GM12878 (cell line): Measurements from ENCODE around the gene CAVIN1. TPM values are rescaled to one million over a fixed set of nuclear protein-coding genes. Genes with fewer than 3 reads are reported as not detected.

Experiments used
- DPF2 ChIP-seq: fragments of 450-650 bp; IDR thresholded peaks from 2 replicates; pipeline ENCODE4 v1.6.1; 2017; ENCODE audit warnings: mild to moderate bottlenecking
- E4F1 ChIP-seq: fragments of 450-650 bp; IDR thresholded peaks from 2 replicates; pipeline ENCODE4 v1.6.1; 2018; ENCODE audit warnings: borderline replicate concordance, mild to moderate bottlenecking; ENCODE audit not compliant: partially characterized antibody
- GATAD2B ChIP-seq: fragments of 450-650 bp; conservative IDR thresholded peaks from 2 replicates; pipeline ENCODE4 v1.6.1; 2017; ENCODE audit warnings: low read depth, mild to moderate bottlenecking, moderate library complexity
- JUND ChIP-seq: IDR thresholded peaks from 2 replicates; pipeline ENCODE4 v1.6.1; 2012; ENCODE audit warnings: low read depth, mild to moderate bottlenecking, low read length, improper control_type of control experiment, moderate library complexity
- KDM1A ChIP-seq: fragments of 200-600 bp; sonication (generic); IDR thresholded peaks from 2 replicates; pipeline ENCODE4 v1.6.1; 2016; ENCODE audit warnings: borderline replicate concordance
- NFXL1 ChIP-seq: fragments of 450-650 bp; IDR thresholded peaks from 2 replicates; pipeline ENCODE4 v1.6.1; 2017; ENCODE audit warnings: antibody characterized with exemption, mild to moderate bottlenecking, borderline replicate concordance
- NKRF ChIP-seq: fragments of 450-650 bp; conservative IDR thresholded peaks from 2 replicates; pipeline ENCODE4 v1.6.1; 2017; ENCODE audit warnings: mild to moderate bottlenecking, moderate library complexity
- PAX8 ChIP-seq: fragments of 450-650 bp; IDR thresholded peaks from 2 replicates; pipeline ENCODE4 v1.6.1; 2017; ENCODE audit warnings: mild to moderate bottlenecking, moderate library complexity
- PKNOX1 ChIP-seq: fragments of 450-650 bp; IDR thresholded peaks from 2 replicates; pipeline ENCODE4 v1.6.1; 2016; ENCODE audit warnings: mild to moderate bottlenecking
- RCOR1 ChIP-seq: conservative IDR thresholded peaks from 2 replicates; pipeline ENCODE4 v1.6.1; 2012; ENCODE audit warnings: low read depth, low read length, improper control_type of control experiment
- SIX5 ChIP-seq: IDR thresholded peaks from 2 replicates; pipeline ENCODE4 v1.6.1; 2011; ENCODE audit warnings: mild to moderate bottlenecking, low read depth, low read length, moderate library complexity; ENCODE audit not compliant: severe bottlenecking
- SREBF1 ChIP-seq: IDR thresholded peaks from 2 replicates; pipeline ENCODE4 v1.6.1; 2012; ENCODE audit warnings: mild to moderate bottlenecking, low read length
- SREBF2 ChIP-seq: IDR thresholded peaks from 2 replicates; pipeline ENCODE4 v1.6.1; 2012; ENCODE audit warnings: mild to moderate bottlenecking, low read length
- TCF3 ChIP-seq: IDR thresholded peaks from 2 replicates; pipeline ENCODE4 v1.6.1; 2012; ENCODE audit warnings: low read depth, mild to moderate bottlenecking, low read length, borderline replicate concordance; ENCODE audit not compliant: insufficient read depth
- ZBED1 ChIP-seq: IDR thresholded peaks from 2 replicates; pipeline ENCODE4 v1.6.1; 2016; ENCODE audit warnings: borderline replicate concordance
- polyA plus RNA-seq, 11 experiments: library from polyadenylated mRNA; depleted of rRNA in 4 of 11; unstranded in 6 of 11; stranded (reverse) in 5 of 11; fragments of >200 nt; fragmentation: Nextera tagmentation in 4 of 11; fragmentation: Illumina TruSeq in 1 of 11; extraction: Ambion mirVana in 4 of 11; extraction: Trizol in 1 of 11; gene quantifications; 1 replicate in 1 of 11; 2 replicates in 10 of 11; pipeline versions ENCODE4 v1.2.1 to v1.2.3, GENCODE V29; 2011 to 2016; ENCODE audit warnings: inconsistent platforms in 2 of 11, missing spikeins in 2 of 11, low read depth in 1 of 11
- total RNA-seq, 4 experiments: library from RNA; depleted of rRNA in 3 of 4; stranded (reverse); fragments of >200 nt in 3 of 4; fragmentation: Illumina TruSeq in 1 of 4; extraction: Trizol in 1 of 4; gene quantifications; 2 replicates each; pipeline versions ENCODE4 v1.2.1 to v1.2.3, GENCODE V29; 2013 to 2021
- TF ChIP-seq, protein P1 (sequence below): fragments of 450-650 bp; formaldehyde crosslinking; IDR thresholded peaks from 2 replicates; pipeline ENCODE4 v1.4.0; 2020; ENCODE audit warnings: mild to moderate bottlenecking, moderate library complexity
- TF ChIP-seq, protein P2 (sequence below): fragments of 150-350 bp; IDR thresholded peaks from 2 replicates; pipeline ENCODE4 v1.6.1; 2014; ENCODE audit warnings: mild to moderate bottlenecking, low read depth, low read length
- TF ChIP-seq, protein P3 (sequence below): IDR thresholded peaks from 2 replicates; pipeline ENCODE4 v1.6.1; 2012; ENCODE audit warnings: low read depth, low read length, improper control_type of control experiment

The CAVIN1 gene
- total and polyA plus RNA-seq, 10 of the 15 experiments (the other 5 are each of a cell fraction or from before 2014, with no cell fraction given), result 0.03 to 1.1 (median 0.37) TPM

DNA sequence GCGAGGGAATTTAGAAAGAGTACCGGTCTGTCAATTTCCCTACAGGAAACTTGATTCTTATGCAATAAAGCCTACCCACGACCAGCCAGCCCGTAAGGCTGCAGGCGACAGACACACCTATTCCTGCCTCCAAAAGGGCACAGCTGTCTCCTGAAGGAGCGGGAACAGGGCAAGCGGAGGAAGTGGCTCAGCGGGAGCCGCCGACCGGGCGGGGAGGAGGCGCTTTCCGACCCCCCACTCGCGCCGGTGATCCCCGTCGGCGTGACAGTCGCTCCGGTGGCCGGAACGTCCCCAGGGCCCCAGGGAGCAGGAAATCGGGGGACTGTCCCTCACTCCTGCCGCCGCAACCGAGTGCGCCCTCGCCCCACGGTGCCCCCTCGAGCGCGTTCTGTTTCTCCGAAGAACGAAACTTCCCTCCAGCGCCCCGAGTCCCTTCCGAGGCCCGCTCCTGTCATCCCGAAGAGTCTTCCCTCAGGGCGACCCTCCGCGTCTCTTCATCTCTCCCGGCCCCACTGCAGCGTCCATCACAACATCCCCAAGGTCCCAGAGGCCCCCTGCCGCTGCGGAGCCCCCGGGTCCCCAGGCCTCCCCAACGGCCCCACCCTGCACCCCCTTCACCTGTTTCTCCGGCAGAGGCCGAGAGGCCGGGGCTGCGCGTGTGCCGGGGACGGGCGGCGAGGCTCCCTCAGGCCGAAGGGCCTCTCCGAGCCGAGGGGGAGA, 35.2 kb downstream of the CAVIN1 start (continued):
- TF ChIP-seq, protein P1, sequence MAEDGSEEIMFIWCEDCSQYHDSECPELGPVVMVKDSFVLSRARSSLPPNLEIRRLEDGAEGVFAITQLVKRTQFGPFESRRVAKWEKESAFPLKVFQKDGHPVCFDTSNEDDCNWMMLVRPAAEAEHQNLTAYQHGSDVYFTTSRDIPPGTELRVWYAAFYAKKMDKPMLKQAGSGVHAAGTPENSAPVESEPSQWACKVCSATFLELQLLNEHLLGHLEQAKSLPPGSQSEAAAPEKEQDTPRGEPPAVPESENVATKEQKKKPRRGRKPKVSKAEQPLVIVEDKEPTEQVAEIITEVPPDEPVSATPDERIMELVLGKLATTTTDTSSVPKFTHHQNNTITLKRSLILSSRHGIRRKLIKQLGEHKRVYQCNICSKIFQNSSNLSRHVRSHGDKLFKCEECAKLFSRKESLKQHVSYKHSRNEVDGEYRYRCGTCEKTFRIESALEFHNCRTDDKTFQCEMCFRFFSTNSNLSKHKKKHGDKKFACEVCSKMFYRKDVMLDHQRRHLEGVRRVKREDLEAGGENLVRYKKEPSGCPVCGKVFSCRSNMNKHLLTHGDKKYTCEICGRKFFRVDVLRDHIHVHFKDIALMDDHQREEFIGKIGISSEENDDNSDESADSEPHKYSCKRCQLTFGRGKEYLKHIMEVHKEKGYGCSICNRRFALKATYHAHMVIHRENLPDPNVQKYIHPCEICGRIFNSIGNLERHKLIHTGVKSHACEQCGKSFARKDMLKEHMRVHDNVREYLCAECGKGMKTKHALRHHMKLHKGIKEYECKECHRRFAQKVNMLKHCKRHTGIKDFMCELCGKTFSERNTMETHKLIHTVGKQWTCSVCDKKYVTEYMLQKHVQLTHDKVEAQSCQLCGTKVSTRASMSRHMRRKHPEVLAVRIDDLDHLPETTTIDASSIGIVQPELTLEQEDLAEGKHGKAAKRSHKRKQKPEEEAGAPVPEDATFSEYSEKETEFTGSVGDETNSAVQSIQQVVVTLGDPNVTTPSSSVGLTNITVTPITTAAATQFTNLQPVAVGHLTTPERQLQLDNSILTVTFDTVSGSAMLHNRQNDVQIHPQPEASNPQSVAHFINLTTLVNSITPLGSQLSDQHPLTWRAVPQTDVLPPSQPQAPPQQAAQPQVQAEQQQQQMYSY, result no peak
- TF ChIP-seq NFXL1 (no peak), PAX8 (no peak), PKNOX1 (no peak), JUND (no peak), ZBED1 (no peak), SIX5 (no peak), DPF2 (no peak), KDM1A (no peak), RCOR1 (no peak), TCF3 (0 out of 2 replicates have a peak, but pooled peaks have one; percentile 50), SREBF2 (no peak), E4F1 (no peak), GATAD2B (no peak), NKRF (0 out of 2 replicates have a peak, but pooled peaks have one; percentile 37), SREBF1 (no peak)
- TF ChIP-seq, protein P2, sequence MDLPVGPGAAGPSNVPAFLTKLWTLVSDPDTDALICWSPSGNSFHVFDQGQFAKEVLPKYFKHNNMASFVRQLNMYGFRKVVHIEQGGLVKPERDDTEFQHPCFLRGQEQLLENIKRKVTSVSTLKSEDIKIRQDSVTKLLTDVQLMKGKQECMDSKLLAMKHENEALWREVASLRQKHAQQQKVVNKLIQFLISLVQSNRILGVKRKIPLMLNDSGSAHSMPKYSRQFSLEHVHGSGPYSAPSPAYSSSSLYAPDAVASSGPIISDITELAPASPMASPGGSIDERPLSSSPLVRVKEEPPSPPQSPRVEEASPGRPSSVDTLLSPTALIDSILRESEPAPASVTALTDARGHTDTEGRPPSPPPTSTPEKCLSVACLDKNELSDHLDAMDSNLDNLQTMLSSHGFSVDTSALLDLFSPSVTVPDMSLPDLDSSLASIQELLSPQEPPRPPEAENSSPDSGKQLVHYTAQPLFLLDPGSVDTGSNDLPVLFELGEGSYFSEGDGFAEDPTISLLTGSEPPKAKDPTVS, result no peak
- TF ChIP-seq, protein P3, sequence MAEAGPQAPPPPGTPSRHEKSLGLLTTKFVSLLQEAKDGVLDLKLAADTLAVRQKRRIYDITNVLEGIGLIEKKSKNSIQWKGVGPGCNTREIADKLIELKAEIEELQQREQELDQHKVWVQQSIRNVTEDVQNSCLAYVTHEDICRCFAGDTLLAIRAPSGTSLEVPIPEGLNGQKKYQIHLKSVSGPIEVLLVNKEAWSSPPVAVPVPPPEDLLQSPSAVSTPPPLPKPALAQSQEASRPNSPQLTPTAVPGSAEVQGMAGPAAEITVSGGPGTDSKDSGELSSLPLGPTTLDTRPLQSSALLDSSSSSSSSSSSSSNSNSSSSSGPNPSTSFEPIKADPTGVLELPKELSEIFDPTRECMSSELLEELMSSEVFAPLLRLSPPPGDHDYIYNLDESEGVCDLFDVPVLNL, result no peak
